SW 1271 (cell line): ENCODE results near the gene CHM.
"Not testable (repeated sequence)": the region's sequence is repeated elsewhere in the genome, so short reads cannot be mapped to it uniquely, and the experiment has no call there.

Experiments
- DNase-seq, 2 experiments: peaks; one replicate each; lab custom pipeline; 2025; lab: John Stamatoyannopoulos, UW

Gene CHM

GRCh38 chrX:86047174-86047935, at the start of gene CHM:
TSS of gene CHM (minus strand) at chrX:86047558. CDS start at chrX:86047532, 26 bp downstream.
- DNase-seq = no peak

- no peak for DNase-seq
These were observed 31.3 kb upstream of the CHM start for GRCh38 chrX:86078650-86079049.

GRCh38 chrX:86066998-86067397, 19.6 kb upstream of the CHM start:
- DNase-seq = no peak

- DNase-seq = no peak
These were observed 14.0 kb upstream of the CHM start for GRCh38 chrX:86061407-86061806.

- no peak for DNase-seq
These were observed 4.4 kb upstream of the CHM start for GRCh38 chrX:86051741-86052140.

GRCh38 chrX:86047936-86048280, 550 bp upstream of the CHM start:
- no peak for DNase-seq

GRCh38 chrX:86044216-86044615, 3.1 kb downstream of the CHM start:
- no peak for DNase-seq

GRCh38 chrX:86039625-86040568, 7.5 kb downstream of the CHM start:
- DNase-seq = no peak

GRCh38 chrX:86033385-86033784, 14.0 kb downstream of the CHM start:
- no peak for DNase-seq

- DNase-seq = no peak
These were observed 18.7 kb downstream of the CHM start for GRCh38 chrX:86028681-86029080.

GRCh38 chrX:86023811-86024210, 23.5 kb downstream of the CHM start:
- no peak for DNase-seq

GRCh38 chrX:86021652-86022289, 25.6 kb downstream of the CHM start:
- no peak for DNase-seq

- no peak for DNase-seq
These were observed 31.2 kb downstream of the CHM start for GRCh38 chrX:86016139-86016538.

- DNase-seq = not testable (repeated sequence)
These were observed 32.4 kb downstream of the CHM start for GRCh38 chrX:86014959-86015358.

- no peak for DNase-seq
These were observed 32.9 kb downstream of the CHM start for GRCh38 chrX:86014421-86014820.

GRCh38 chrX:86013792-86014191, 33.6 kb downstream of the CHM start:
- DNase-seq = no peak

- no peak for DNase-seq
These were observed 35.2 kb downstream of the CHM start for GRCh38 chrX:86012188-86012587.

GRCh38 chrX:86009803-86010202, 37.6 kb downstream of the CHM start:
- DNase-seq = not testable (repeated sequence)

GRCh38 chrX:86007891-86008290, 39.5 kb downstream of the CHM start:
- not testable (repeated sequence) for DNase-seq

- DNase-seq = no peak
These were observed 45.1 kb downstream of the CHM start for GRCh38 chrX:86002076-86002896.

- no peak for DNase-seq
These were observed 48.4 kb downstream of the CHM start for GRCh38 chrX:85998954-85999353.

- DNase-seq = no peak
These were observed 50.8 kb downstream of the CHM start for GRCh38 chrX:85996555-85996954.
